ENCODE results near the gene PNN.

PNN gene

GRCh38 chr14:39212034-39212433, 37.0 kb downstream of the PNN start:
- no peak overlapping the region for H3K4me3 ChIP-seq (ENCODE audit: low read length, poor library complexity, severe bottlenecking)
- no peaks in the 10 kb centered on the region for H4K20me1 ChIP-seq (ENCODE audit: insufficient read depth, low read length, poor library complexity, severe bottlenecking)
- H3K4me2 ChIP-seq (ENCODE audit: low read depth, low read length, poor library complexity, severe bottlenecking) = no peak overlapping the region

GRCh38 chr14:39212693-39213092, 37.6 kb downstream of the PNN start:
- no peaks in the 10 kb centered on the region for H3K9me2 ChIP-seq (replicated peaks; ENCODE audit: low read depth, low read length)
- H3K4me1 ChIP-seq (ENCODE audit: insufficient read depth, low read length, poor library complexity, severe bottlenecking) = no peaks in the 10 kb centered on the region
- H3K4me2 ChIP-seq (ENCODE audit: low read depth, low read length, poor library complexity, severe bottlenecking) = no peak overlapping the region
- H3K27me3 ChIP-seq (ENCODE audit: insufficient read depth, low read length, poor library complexity, severe bottlenecking) = no peaks in the 10 kb centered on the region
- H2AFZ ChIP-seq (ENCODE audit: low read length) = no peak overlapping the region
- H4K20me1 ChIP-seq (ENCODE audit: insufficient read depth, low read length, poor library complexity, severe bottlenecking) = no peaks in the 10 kb centered on the region
- no peak overlapping the region for H3K4me3 ChIP-seq (ENCODE audit: low read length, poor library complexity, severe bottlenecking)
- no peak overlapping the region for H3K9ac ChIP-seq (ENCODE audit: low read depth, low read length, poor library complexity, severe bottlenecking)
- no peaks in the 10 kb centered on the region for H3F3A ChIP-seq (ENCODE audit: low read depth)
- H3K79me2 ChIP-seq (ENCODE audit: insufficient read depth, low read length) = no peaks in the 10 kb centered on the region
- H3K36me3 ChIP-seq (ENCODE audit: insufficient read depth, low read length) = no peaks in the 10 kb centered on the region
- H3K9me3 ChIP-seq (ENCODE audit: insufficient read depth, low read depth, low read length) = no peaks in the 10 kb centered on the region
- no peak for TF ChIP-seq EZH2phosphoT487 (IDR thresholded peaks at IDR 0.05; ENCODE audit: borderline replicate concordance)
- no peak for TF ChIP-seq CTCF (conservative IDR thresholded peaks at IDR 0.05; ENCODE audit: low read length)

More at GRCh38 chr14:39212034-39212433, 37.0 kb downstream of the PNN start:
- H3K9me2 ChIP-seq (replicated peaks; ENCODE audit: low read depth, low read length) = no peaks in the 10 kb centered on the region
- H3K9me3 ChIP-seq (ENCODE audit: insufficient read depth, low read depth, low read length) = no peaks in the 10 kb centered on the region
- no peak overlapping the region for H2AFZ ChIP-seq (ENCODE audit: low read length)
- H3K9ac ChIP-seq (ENCODE audit: low read depth, low read length, poor library complexity, severe bottlenecking) = no peak overlapping the region
- H3F3A ChIP-seq (ENCODE audit: low read depth) = no peaks in the 10 kb centered on the region
- H3K27me3 ChIP-seq (ENCODE audit: insufficient read depth, low read length, poor library complexity, severe bottlenecking) = no peaks in the 10 kb centered on the region
- H3K79me2 ChIP-seq (ENCODE audit: insufficient read depth, low read length) = no peaks in the 10 kb centered on the region
- TF ChIP-seq EZH2phosphoT487 (IDR thresholded peaks at IDR 0.05; ENCODE audit: borderline replicate concordance) = no peak
- TF ChIP-seq CTCF (conservative IDR thresholded peaks at IDR 0.05; ENCODE audit: low read length) = no peak
- H3K36me3 ChIP-seq (ENCODE audit: insufficient read depth, low read length) = no peaks in the 10 kb centered on the region
- no peaks in the 10 kb centered on the region for H3K4me1 ChIP-seq (ENCODE audit: insufficient read depth, low read length, poor library complexity, severe bottlenecking)

GRCh38 chr14:39217214-39217879, 42.3 kb downstream of the PNN start:
- Histone ChIP-seq H3K9ac (ENCODE audit: low read depth, low read length, poor library complexity, severe bottlenecking) (no peak overlapping the region), H3K36me3 (ENCODE audit: insufficient read depth, low read length) (no peaks in the 10 kb centered on the region), H3F3A (ENCODE audit: low read depth) (no peaks in the 10 kb centered on the region), H3K4me1 (ENCODE audit: insufficient read depth, low read length, poor library complexity, severe bottlenecking) (peaks cover 3% of the 10 kb centered on the region), H2AFZ (ENCODE audit: low read length) (no peak overlapping the region), H3K4me2 (ENCODE audit: low read depth, low read length, poor library complexity, severe bottlenecking) (no peak overlapping the region), H3K79me2 (ENCODE audit: insufficient read depth, low read length) (no peaks in the 10 kb centered on the region), H3K27me3 (ENCODE audit: insufficient read depth, low read length, poor library complexity, severe bottlenecking) (no peaks in the 10 kb centered on the region), H3K9me3 (ENCODE audit: insufficient read depth, low read depth, low read length) (no peaks in the 10 kb centered on the region), H3K9me2 (replicated peaks; ENCODE audit: low read depth, low read length) (no peaks in the 10 kb centered on the region), H4K20me1 (ENCODE audit: insufficient read depth, low read length, poor library complexity, severe bottlenecking) (no peaks in the 10 kb centered on the region), H3K4me3 (ENCODE audit: low read length, poor library complexity, severe bottlenecking) (no peak overlapping the region)
- TF ChIP-seq CTCF (conservative IDR thresholded peaks at IDR 0.05; ENCODE audit: low read length) (no peak), EZH2phosphoT487 (IDR thresholded peaks at IDR 0.05; ENCODE audit: borderline replicate concordance) (no peak)
